C4-2B (cell line): ENCODE results near the gene KIZ.
"Not testable (repeated sequence)": the region's sequence is repeated elsewhere in the genome, so short reads cannot be mapped to it uniquely, and the experiment has no call there.

Source experiments
- ZFX ChIP-seq: fragments of 450-650 bp; IDR thresholded peaks from 2 replicates; pipeline ENCODE4 v1.6.1; 2017
- TF ChIP-seq, protein P1 (sequence below): fragments of 450-650 bp; conservative IDR thresholded peaks from 2 replicates; pipeline ENCODE4 v1.5.1; 2017; ENCODE audit warnings: mild to moderate bottlenecking

- TF ChIP-seq, protein P1, sequence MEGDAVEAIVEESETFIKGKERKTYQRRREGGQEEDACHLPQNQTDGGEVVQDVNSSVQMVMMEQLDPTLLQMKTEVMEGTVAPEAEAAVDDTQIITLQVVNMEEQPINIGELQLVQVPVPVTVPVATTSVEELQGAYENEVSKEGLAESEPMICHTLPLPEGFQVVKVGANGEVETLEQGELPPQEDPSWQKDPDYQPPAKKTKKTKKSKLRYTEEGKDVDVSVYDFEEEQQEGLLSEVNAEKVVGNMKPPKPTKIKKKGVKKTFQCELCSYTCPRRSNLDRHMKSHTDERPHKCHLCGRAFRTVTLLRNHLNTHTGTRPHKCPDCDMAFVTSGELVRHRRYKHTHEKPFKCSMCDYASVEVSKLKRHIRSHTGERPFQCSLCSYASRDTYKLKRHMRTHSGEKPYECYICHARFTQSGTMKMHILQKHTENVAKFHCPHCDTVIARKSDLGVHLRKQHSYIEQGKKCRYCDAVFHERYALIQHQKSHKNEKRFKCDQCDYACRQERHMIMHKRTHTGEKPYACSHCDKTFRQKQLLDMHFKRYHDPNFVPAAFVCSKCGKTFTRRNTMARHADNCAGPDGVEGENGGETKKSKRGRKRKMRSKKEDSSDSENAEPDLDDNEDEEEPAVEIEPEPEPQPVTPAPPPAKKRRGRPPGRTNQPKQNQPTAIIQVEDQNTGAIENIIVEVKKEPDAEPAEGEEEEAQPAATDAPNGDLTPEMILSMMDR: not testable (repeated sequence)
- not testable (repeated sequence) for TF ChIP-seq ZFX
Observed at GRCh38 chr20:21247603-21248095, 121.8 kb downstream of the KIZ start.
